K562 (cell line): ENCODE results near the gene RNASET2. TPM values are rescaled to one million over a fixed set of nuclear protein-coding genes. Genes with fewer than 3 reads are reported as not detected.

Experiments used
- CBFA2T3 ChIP-seq: fragments of 450-650 bp; IDR thresholded peaks from 2 replicates; pipeline ENCODE4 v1.6.1; 2017
- LCOR ChIP-seq: sonication (generic); formaldehyde crosslinking; IDR thresholded peaks from 2 replicates; pipeline ENCODE4 v1.8.0; 2022; ENCODE audit warnings: mild to moderate bottlenecking, missing genetic modification reagents
- PRPF4 ChIP-seq: fragments of 200-400 bp; formaldehyde crosslinking; IDR thresholded peaks from one replicate; pipeline ENCODE4 v1.6.1; 2017; ENCODE audit warnings: low read length, low read depth, mild to moderate bottlenecking; ENCODE audit not compliant: insufficient read depth, poor library complexity, severe bottlenecking
- SAP30 ChIP-seq: fragments of 200-600 bp; sonication (generic); IDR thresholded peaks from 2 replicates; pipeline ENCODE4 v1.6.1; 2012; ENCODE audit warnings: borderline replicate concordance, low read depth, mild to moderate bottlenecking, moderate library complexity, low read length, control low read depth, inconsistent platforms; ENCODE audit not compliant: insufficient read depth, poor library complexity, severe bottlenecking
- SRSF1 ChIP-seq: fragments of 200-400 bp; formaldehyde crosslinking; IDR thresholded peaks from 2 replicates; pipeline ENCODE4 v1.6.1; 2017; ENCODE audit warnings: mild to moderate bottlenecking, low read depth, low read length, moderate library complexity
- TSC22D4 ChIP-seq: fragments of 450-650 bp; IDR thresholded peaks from 2 replicates; pipeline ENCODE4 v1.6.1; 2016; ENCODE audit warnings: missing genetic modification characterization, missing biosample characterization, control low read depth
- ZNF143 ChIP-seq: sonication (generic); formaldehyde crosslinking; IDR thresholded peaks from 2 replicates; pipeline ENCODE4 v1.9.0; 2022; ENCODE audit warnings: mild to moderate bottlenecking, missing genetic modification reagents
- ZNF239 ChIP-seq: fragments of 250-450 bp; sonication (Bioruptor Pico); IDR thresholded peaks from 2 replicates; pipeline ENCODE4 v1.4.0; 2020; ENCODE audit warnings: mild to moderate bottlenecking
- ZNF3 ChIP-seq: fragments of 250-450 bp; sonication (Bioruptor Pico); IDR thresholded peaks from 2 replicates; pipeline ENCODE4 v1.5.0; 2021; ENCODE audit warnings: mild to moderate bottlenecking, moderate library complexity
- ZNF41 ChIP-seq: fragments of 250-450 bp; sonication (Bioruptor Pico); conservative IDR thresholded peaks from 2 replicates; pipeline ENCODE4 v1.4.0; 2020; ENCODE audit warnings: mild to moderate bottlenecking
- ZNF589 ChIP-seq: fragments of 200-800 bp; sonication (Bioruptor generic); IDR thresholded peaks from 2 replicates; pipeline ENCODE4 v1.6.1; 2016; ENCODE audit warnings: low read depth, missing genetic modification characterization, missing compliant biosample characterization
- ZNF707 ChIP-seq: fragments of 250-450 bp; sonication (Bioruptor Pico); conservative IDR thresholded peaks from 2 replicates; pipeline ENCODE4 v1.8.0; 2022; ENCODE audit warnings: inconsistent platforms, mild to moderate bottlenecking, moderate library complexity
- ZNF75A ChIP-seq: fragments of 450-650 bp; formaldehyde crosslinking; IDR thresholded peaks from 2 replicates; pipeline ENCODE4 v1.4.0; 2020; ENCODE audit warnings: mild to moderate bottlenecking
- polyA plus RNA-seq, 8 experiments: library from polyadenylated mRNA; depleted of rRNA in 4 of 8; stranded (reverse) in 5 of 8; unstranded in 3 of 8; fragments of >200 nt; fragmentation: Nextera tagmentation in 2 of 8; fragmentation: Illumina TruSeq in 1 of 8; extraction: Ambion mirVana in 2 of 8; extraction: Trizol in 1 of 8; gene quantifications; 2 replicates each; pipeline versions ENCODE4 v1.2.1 to v1.2.3, GENCODE V29; 2011 to 2014; ENCODE audit warnings: inconsistent platforms in 1 of 8, missing spikeins in 1 of 8
- total RNA-seq, 7 experiments: library from RNA; depleted of rRNA in 6 of 7; stranded (reverse); fragments of >200 nt in 6 of 7; fragmentation: Illumina TruSeq in 2 of 7; extraction: Trizol in 2 of 7; gene quantifications; 2 replicates each; pipeline versions ENCODE4 v1.2.1 to v1.2.3, GENCODE V29; 2011 to 2021; ENCODE audit warnings: low replicate concordance in 1 of 7
- TF ChIP-seq, protein P1 (sequence below), 2 experiments: fragments of 450-650 bp; IDR thresholded peaks; 2 replicates each; pipeline ENCODE4 v1.6.1; 2016
- TF ChIP-seq, protein P2 (sequence below): sonication (generic); formaldehyde crosslinking; IDR thresholded peaks from 2 replicates; pipeline ENCODE4 v1.8.1; 2023; ENCODE audit warnings: mild to moderate bottlenecking, missing genetic modification reagents, moderate library complexity
- TF ChIP-seq, protein P3 (sequence below): IDR thresholded peaks from 2 replicates; pipeline ENCODE4 v1.6.1; 2012; ENCODE audit warnings: low read depth, low read length, improper control_type of control experiment, borderline replicate concordance
- TF ChIP-seq, protein P4 (sequence below): fragments of 250-450 bp; sonication (Bioruptor Pico); IDR thresholded peaks from 2 replicates; pipeline ENCODE4 v1.5.0; 2021; ENCODE audit warnings: mild to moderate bottlenecking, borderline replicate concordance
- TF ChIP-seq, protein P5 (sequence below): fragments of 450-650 bp; conservative IDR thresholded peaks from 2 replicates; pipeline ENCODE4 v1.6.1; 2016; ENCODE audit warnings: missing genetic modification characterization, low read depth, mild to moderate bottlenecking, missing compliant biosample characterization, moderate library complexity

Gene RNASET2
- total and polyA plus RNA-seq, 9 of the 15 experiments (the other 6 are each of a cell fraction or from before 2014, with no cell fraction given) = 7.4 to 141 (median 91.3) TPM

DNA sequence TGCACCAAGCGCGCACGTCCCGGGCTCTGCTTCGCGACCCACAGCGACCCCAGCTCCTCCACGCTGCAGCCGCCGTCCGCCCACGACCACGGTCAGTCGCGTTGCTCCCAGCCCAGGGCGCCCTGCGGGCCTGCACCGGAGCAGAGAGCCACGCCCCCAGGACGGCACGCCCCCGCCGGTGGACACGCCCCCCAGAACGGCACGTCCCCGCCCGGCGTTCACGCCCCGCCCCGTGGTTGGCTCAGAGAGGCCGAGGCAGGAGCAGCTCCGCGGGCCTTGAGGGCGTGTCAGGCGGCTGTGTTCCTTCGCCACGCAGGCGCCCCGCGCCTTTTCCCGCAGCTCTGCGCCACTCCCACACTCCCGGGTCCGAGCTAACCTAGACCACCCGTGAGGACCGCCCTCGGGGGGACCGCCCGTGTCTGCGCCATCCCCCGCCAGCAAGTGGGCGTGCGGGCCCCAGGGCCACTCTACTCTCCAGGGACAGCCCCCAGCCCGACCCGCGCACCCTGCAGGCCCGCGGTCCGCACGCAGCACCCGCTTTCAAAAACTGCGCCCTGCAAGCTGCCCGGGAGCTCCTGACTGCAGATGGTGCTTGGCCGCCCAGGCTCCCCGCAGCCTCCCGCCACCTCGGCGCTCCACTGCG lies at the start of gene RNASET2 (continued):
- TF ChIP-seq SAP30 (peak; percentile 78), ZNF239 (CRISPR knock-in tag) (no peak), ZNF3 (CRISPR knock-in tag) (no peak), PRPF4 (no peak), ZNF143 (CRISPR knock-in tag) (no peak), ZNF41 (CRISPR knock-in tag) (no peak), ZNF75A (CRISPR knock-in tag) (0 out of 2 replicates have a peak, but pooled peaks have one; percentile 14), ZNF589 (no peak), ZNF707 (CRISPR knock-in tag) (no peak; the same call in 1 of the 2 replicates), TSC22D4 (tag) (no peak), SRSF1 (no peak), CBFA2T3 (no peak), LCOR (CRISPR knock-in tag) (peak; percentile 51; the same call in 1 of the 2 replicates)
- TF ChIP-seq, protein P1, sequence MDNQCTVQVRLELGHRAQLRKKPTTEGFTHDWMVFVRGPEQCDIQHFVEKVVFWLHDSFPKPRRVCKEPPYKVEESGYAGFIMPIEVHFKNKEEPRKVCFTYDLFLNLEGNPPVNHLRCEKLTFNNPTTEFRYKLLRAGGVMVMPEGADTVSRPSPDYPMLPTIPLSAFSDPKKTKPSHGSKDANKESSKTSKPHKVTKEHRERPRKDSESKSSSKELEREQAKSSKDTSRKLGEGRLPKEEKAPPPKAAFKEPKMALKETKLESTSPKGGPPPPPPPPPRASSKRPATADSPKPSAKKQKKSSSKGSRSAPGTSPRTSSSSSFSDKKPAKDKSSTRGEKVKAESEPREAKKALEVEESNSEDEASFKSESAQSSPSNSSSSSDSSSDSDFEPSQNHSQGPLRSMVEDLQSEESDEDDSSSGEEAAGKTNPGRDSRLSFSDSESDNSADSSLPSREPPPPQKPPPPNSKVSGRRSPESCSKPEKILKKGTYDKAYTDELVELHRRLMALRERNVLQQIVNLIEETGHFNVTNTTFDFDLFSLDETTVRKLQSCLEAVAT (IDR thresholded peaks at IDR 0.05) = 0 out of 4 replicates have a peak, but pooled peaks of 1 of the 2 experiments have one; percentile 23
- TF ChIP-seq, protein P2, sequence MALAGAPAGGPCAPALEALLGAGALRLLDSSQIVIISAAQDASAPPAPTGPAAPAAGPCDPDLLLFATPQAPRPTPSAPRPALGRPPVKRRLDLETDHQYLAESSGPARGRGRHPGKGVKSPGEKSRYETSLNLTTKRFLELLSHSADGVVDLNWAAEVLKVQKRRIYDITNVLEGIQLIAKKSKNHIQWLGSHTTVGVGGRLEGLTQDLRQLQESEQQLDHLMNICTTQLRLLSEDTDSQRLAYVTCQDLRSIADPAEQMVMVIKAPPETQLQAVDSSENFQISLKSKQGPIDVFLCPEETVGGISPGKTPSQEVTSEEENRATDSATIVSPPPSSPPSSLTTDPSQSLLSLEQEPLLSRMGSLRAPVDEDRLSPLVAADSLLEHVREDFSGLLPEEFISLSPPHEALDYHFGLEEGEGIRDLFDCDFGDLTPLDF (CRISPR knock-in tag) = no peak
- TF ChIP-seq, protein P3, sequence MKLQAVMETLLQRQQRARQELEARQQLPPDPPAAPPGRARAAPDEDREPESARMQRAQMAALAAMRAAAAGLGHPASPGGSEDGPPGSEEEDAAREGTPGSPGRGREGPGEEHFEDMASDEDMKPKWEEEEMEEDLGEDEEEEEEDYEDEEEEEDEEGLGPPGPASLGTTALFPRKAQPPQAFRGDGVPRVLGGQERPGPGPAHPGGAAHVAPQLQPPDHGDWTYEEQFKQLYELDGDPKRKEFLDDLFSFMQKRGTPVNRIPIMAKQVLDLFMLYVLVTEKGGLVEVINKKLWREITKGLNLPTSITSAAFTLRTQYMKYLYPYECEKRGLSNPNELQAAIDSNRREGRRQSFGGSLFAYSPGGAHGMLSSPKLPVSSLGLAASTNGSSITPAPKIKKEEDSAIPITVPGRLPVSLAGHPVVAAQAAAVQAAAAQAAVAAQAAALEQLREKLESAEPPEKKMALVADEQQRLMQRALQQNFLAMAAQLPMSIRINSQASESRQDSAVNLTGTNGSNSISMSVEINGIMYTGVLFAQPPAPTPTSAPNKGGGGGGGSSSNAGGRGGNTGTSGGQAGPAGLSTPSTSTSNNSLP = no peak
- TF ChIP-seq, protein P4, sequence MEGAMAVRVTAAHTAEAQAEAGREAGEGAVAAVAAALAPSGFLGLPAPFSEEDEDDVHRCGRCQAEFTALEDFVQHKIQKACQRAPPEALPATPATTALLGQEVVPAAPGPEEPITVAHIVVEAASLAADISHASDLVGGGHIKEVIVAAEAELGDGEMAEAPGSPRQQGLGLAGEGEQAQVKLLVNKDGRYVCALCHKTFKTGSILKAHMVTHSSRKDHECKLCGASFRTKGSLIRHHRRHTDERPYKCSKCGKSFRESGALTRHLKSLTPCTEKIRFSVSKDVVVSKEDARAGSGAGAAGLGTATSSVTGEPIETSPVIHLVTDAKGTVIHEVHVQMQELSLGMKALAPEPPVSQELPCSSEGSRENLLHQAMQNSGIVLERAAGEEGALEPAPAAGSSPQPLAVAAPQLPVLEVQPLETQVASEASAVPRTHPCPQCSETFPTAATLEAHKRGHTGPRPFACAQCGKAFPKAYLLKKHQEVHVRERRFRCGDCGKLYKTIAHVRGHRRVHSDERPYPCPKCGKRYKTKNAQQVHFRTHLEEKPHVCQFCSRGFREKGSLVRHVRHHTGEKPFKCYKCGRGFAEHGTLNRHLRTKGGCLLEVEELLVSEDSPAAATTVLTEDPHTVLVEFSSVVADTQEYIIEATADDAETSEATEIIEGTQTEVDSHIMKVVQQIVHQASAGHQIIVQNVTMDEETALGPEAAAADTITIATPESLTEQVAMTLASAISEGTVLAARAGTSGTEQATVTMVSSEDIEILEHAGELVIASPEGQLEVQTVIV (CRISPR knock-in tag) = no peak
- TF ChIP-seq, protein P5, sequence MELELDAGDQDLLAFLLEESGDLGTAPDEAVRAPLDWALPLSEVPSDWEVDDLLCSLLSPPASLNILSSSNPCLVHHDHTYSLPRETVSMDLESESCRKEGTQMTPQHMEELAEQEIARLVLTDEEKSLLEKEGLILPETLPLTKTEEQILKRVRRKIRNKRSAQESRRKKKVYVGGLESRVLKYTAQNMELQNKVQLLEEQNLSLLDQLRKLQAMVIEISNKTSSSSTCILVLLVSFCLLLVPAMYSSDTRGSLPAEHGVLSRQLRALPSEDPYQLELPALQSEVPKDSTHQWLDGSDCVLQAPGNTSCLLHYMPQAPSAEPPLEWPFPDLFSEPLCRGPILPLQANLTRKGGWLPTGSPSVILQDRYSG = 0 out of 2 replicates have a peak, but pooled peaks have one; percentile 17
